ENCODE results near the gene RNASEH1. TPM values are rescaled to one million over a fixed set of nuclear protein-coding genes. Genes with fewer than 3 reads are reported as not detected.
"Not testable (repeated sequence)": the region's sequence is repeated elsewhere in the genome, so short reads cannot be mapped to it uniquely, and the experiment has no call there.

Gene RNASEH1
- total RNA-seq, 2 donors from 2014 or later, result 10.3 to 31.7 TPM

DNA sequence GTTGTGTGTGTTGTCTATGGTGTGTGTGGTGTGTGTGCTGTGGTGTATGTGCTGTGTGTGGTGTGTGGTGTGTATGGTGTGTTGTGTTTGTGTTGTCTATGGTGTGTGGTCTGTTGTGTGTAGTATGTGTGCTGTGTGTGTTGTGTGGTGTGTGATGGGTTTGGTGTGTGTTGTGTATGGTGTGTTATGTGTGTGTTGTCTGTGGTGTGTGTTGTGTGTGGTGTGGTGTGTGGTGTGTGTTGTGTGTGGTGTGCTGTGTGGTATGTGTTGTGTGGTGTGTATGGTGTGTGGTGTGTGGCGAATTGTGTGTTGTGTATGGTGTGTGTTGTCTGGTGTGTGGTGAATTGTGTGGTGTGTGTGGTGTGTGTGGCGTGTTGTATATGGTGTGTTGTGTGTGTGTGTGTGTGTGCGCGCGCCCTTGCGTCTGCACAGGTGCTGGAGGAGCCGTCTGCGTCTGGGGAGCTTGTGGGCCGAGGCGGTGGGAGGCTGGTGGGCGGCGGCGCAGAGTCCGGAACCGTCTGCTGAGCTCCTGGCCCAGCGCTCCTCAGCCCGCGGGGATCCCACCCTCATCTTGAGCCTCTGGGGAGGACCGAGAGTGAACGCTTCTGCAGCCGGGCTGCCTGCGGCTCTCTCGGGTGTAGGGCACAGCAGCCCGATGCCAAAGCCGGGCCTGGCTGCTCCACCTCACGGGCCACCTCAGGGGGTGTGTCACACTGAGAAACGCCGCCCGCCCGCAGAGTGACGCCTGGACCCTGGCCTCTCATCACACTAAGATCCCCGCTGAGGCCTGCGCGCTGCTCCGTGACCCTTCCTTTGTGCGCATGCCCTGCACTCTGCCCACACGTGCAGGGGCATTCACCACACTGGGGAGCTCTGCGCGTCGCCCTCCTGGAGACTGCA is 30.0 kb downstream of the RNASEH1 start:
- no peaks in the 10 kb centered on the region for H3K36me3 Mint-ChIP-seq (ENCODE audit: low read depth)
- H3K27me3 Mint-ChIP-seq, result no peaks in the 10 kb centered on the region
- H3K9me3 Mint-ChIP-seq, result no peaks in the 10 kb centered on the region
- H3K4me1 Mint-ChIP-seq, result no peaks in the 10 kb centered on the region
- no peak for ATAC-seq (replicated peaks)
- no peak overlapping the region for H3K4me3 Mint-ChIP-seq
- H3K27ac Mint-ChIP-seq, result no peak overlapping the region

DNA sequence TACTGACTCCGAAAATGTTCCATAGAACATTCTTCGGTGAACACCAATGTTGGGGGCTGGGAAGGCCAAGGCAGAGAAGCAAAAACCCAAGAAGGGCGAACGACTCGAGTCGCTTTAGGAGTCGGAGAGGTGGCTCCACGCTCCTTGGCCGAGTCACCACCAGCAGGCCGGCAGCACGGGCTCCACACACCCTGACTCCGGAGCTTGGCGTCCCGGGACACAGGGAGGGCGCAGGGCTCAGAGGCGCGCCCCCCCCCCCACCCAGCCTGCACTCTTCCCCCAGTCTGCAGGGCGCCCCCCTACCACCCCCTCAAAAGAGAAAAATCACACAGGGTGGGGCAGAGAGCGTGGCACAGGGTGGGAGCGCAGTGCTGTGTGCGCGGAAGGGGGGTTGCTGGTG is 31.3 kb downstream of the RNASEH1 start:
- H3K36me3 Mint-ChIP-seq (ENCODE audit: low read depth), result no peaks in the 10 kb centered on the region
- no peaks in the 10 kb centered on the region for H3K9me3 Mint-ChIP-seq
- no peak for ATAC-seq (replicated peaks)
- no peak overlapping the region for H3K4me3 Mint-ChIP-seq
- no peaks in the 10 kb centered on the region for H3K27me3 Mint-ChIP-seq
- peaks cover under 1% of the 10 kb centered on the region for H3K4me1 Mint-ChIP-seq
- H3K27ac Mint-ChIP-seq, result no peak overlapping the region

DNA sequence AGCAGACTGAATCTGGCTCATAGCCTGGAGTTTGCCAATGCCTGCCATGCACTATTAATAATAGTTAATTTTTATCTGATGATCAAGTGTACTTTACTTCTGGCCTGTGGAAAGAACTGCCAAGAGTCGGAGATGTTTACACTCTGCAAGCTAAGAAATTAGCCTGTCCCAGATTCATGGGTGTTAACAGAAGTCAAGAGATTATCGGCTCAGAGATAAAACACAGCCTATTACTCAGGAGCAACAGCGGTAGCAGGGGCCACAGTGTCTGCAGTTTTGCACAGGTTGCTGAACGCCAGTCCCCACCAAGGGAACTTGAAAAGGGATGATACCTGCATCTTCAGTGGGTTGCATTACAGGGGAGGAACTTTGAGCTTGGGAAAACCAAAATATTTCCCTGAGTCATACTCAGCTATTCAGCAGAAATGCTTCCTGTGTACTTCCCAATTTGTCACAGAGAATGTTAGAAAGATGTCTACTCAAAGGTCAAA is 34.5 kb downstream of the RNASEH1 start:
- Mint-ChIP-seq H3K27ac (no peak overlapping the region), H3K4me1 (peaks cover 18% of the 10 kb centered on the region), H3K9me3 (no peaks in the 10 kb centered on the region), H3K36me3 (ENCODE audit: low read depth) (peaks cover 5% of the 10 kb centered on the region), H3K4me3 (no peak overlapping the region), H3K27me3 (no peaks in the 10 kb centered on the region)
- ATAC-seq (replicated peaks), result no peak

DNA sequence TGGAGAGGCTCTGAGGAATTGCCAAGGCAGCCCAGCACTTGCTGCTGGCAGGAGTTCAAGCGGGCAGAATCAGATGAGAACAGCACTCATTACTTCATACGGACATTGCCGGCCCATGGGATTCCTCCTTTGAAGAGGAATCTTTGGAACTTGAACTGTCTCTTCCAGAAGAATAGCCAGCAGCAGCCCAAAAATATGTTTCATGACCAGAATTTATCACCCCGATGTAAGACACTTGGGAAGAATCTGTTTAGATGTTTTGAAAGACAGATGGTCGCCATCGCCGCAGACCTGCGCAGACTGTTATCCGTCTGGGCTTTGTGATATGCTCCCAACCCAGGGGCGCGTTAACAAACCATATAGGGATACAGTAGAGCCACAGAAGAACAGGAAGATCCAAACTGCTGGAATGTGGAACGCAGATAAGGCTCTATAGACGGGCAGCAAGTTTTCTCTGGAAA is 35.1 kb downstream of the RNASEH1 start:
- ATAC-seq (replicated peaks), result no peak
- Mint-ChIP-seq H3K9me3 (no peaks in the 10 kb centered on the region), H3K36me3 (ENCODE audit: low read depth) (peaks cover 6% of the 10 kb centered on the region), H3K4me3 (no peak overlapping the region), H3K27ac (no peak overlapping the region), H3K27me3 (no peaks in the 10 kb centered on the region), H3K4me1 (peaks cover 18% of the 10 kb centered on the region)

DNA sequence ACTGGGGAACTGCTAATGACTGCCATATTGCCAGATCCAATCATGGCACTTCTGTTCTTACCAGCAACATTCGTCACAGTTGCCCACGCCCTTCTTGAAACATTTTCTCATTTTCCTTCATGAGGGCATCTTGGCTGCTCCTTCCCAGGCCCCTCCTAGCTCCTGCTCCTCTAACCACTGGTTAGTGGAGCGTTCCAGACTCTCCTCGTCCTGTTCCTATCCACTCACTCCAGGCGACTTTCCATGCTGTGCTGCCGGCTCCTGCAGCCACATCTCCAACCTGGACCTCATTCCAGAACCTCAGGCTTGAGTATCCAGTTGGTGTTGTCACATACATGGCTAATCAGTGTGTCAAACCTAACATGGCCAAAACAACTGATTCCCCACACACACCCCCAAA is 37.5 kb downstream of the RNASEH1 start:
- ATAC-seq (replicated peaks), result no peak
- no peaks in the 10 kb centered on the region for H3K27me3 Mint-ChIP-seq
- H3K4me1 Mint-ChIP-seq, result peaks cover 18% of the 10 kb centered on the region
- peak overlapping the region; percentile 84 for H3K27ac Mint-ChIP-seq
- peaks cover 3% of the 10 kb centered on the region for H3K9me3 Mint-ChIP-seq
- H3K36me3 Mint-ChIP-seq (ENCODE audit: low read depth), result peaks cover 6% of the 10 kb centered on the region
- H3K4me3 Mint-ChIP-seq, result peak overlapping the region; percentile 84

DNA sequence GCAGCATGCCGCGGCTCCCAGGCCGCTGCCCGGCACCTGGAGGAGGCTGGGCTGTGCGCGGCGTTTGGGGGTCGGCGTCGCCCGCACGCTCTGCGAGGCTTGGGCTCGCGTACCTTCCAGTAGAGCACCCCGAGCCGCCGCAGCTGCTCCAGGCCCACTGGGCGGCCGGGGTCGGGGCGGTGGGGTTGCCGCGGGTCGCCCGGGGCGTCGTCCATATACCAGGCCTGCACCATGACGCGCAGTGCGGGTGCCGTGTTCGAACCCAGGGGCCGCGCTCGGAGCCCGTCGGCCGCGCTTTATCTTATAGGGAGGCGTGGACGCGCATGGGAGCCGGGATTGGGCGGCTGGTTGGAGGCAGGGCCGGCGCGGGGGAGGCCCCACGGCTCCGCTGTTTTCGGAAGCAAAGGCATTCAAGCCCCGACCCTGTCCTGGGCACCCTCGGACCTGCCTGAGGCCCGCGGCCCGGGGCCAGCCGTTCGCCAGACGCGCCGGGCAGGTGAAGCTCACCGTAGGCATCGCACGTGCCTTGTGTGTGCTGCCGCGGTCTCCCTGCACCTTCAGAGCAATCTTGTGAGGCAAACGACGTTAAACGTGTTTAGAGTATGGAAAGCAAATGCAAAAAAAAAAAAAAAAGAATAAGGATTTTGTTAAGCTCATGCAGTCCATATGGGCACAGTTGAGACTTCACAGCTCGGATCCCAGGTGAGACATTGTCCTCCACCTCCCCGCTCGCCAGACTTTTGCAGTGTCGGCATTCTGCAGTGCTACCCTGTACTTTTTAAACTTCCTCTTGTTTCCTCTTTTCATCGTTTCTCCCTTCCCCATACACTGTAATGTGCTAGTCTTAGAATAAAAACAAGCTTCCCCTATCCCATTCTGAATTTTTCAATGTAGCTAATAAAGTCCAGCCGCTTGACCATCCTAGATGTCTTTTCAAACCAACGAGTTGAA is 38.6 kb downstream of the RNASEH1 start, which contains the start of gene ADI1:
ADI1 (minus strand) TSS at position 277 of the 951 bp plus-strand sequence; CDS start at position 233, 44 bp downstream.
- peaks cover 4% of the 10 kb centered on the region for H3K9me3 Mint-ChIP-seq
- peak within 1 kb of the TSS; percentile 90 for H3K27ac Mint-ChIP-seq
- H3K27me3 Mint-ChIP-seq, result no peaks in the 10 kb centered on the region

DNA sequence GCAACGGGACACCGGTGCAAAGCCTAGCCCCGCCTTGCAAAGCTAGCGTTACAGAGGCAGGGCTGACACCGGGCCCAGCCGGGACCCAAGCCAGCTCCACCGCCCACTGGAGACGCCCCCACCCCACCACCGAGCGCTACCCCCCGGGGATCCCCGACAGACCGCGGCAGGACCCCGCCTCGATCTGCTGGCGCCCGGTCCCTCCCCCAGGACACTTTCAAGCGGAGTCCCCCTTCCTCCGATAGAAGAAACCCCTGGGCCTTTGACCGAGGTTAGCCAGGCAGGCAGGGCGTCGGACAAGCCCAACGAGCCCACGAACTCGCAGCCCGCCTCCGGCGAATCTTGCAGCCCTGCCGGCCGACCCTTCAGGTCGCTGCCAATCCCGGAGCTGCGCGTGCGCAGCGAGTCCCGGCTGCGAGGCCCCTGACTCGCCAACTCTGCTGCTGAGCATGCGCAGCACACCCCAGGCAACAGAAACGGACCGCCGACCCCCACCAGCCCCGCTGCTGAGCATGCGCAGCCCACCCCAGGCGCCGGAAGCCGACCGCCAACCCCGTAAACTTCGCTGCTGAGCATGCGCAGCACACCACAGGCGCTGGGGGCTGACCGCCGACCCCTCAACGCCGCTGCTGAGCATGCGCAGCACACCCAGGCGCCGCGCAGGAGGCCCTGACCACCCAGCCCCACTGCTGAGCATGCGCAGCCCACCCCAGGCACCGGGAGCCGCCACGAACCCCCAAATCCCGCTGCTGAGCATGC is 39.5 kb downstream of the RNASEH1 start:
- peak; percentile 78 for ATAC-seq (replicated peaks)
- Mint-ChIP-seq H3K27ac (peak overlapping the region; percentile 90), H3K9me3 (peaks cover 4% of the 10 kb centered on the region), H3K36me3 (ENCODE audit: low read depth) (peaks cover 16% of the 10 kb centered on the region), H3K4me3 (peak overlapping the region; percentile 84), H3K27me3 (no peaks in the 10 kb centered on the region), H3K4me1 (peaks cover 18% of the 10 kb centered on the region)

More for the DNA sequence above, 38.6 kb downstream of the RNASEH1 start, which contains the start of gene ADI1:
- Mint-ChIP-seq H3K36me3 (ENCODE audit: low read depth) (peaks cover 8% of the 10 kb centered on the region), H3K4me1 (peaks cover 18% of the 10 kb centered on the region), H3K4me3 (peak within 1 kb of the TSS; percentile 84)
- peak; percentile 84 for ATAC-seq (replicated peaks)

DNA sequence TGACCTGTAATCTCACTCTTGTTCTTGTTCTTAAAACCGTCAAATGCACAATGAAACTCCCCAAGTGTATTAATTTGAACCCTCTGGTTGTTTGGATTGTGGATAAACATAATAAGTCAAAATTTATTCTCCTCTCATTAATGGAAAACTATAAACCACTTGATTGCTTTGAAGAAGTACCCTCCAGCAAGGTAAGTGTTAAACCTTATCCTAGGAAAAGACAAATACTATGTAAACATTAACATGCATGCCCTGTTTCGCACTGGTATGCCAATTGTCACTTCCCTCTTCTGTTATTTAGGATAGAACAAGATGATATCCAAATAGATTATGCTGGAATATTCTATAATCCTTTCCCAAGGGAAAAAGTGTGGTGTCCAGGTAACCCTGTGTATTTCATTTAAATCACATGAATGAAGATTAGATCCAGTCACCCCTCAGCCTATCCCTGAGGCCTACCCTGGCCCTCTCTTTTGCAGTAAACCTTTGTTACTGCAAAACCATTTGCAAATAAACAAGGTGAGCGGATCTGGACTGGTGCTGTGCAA is 40.1 kb downstream of the RNASEH1 start:
- peaks cover 4% of the 10 kb centered on the region for H3K9me3 Mint-ChIP-seq
- H3K4me1 Mint-ChIP-seq, result peaks cover 18% of the 10 kb centered on the region

DNA sequence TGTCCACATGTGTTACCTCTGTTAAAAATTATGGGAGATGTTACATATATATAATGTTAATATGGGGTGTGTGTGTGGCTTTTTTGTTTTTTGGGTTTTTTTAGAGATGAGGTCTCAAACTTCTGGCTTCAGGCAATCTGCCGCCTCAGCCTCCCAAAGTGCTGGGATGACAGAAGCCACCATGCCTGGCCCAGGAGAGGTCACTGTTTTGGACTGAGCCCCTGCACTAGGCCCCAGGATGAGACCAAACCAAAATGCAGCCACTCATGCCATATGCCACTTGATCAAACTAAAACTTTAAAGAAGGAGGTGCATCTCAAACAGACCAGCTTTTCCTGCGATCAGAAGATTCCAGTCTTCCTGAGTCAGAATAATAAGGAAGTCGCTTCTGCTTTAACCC is 41.3 kb downstream of the RNASEH1 start:
- H3K4me3 Mint-ChIP-seq, result no peak overlapping the region
- peaks cover 17% of the 10 kb centered on the region for H3K4me1 Mint-ChIP-seq
- peaks cover 4% of the 10 kb centered on the region for H3K9me3 Mint-ChIP-seq
- H3K27ac Mint-ChIP-seq, result no peak overlapping the region
- no peaks in the 10 kb centered on the region for H3K27me3 Mint-ChIP-seq
- ATAC-seq (replicated peaks), result no peak
- peaks cover 35% of the 10 kb centered on the region for H3K36me3 Mint-ChIP-seq (ENCODE audit: low read depth)

More for the DNA sequence above, 40.1 kb downstream of the RNASEH1 start:
- H3K27me3 Mint-ChIP-seq, result no peaks in the 10 kb centered on the region
- peak overlapping the region; percentile 90 for H3K27ac Mint-ChIP-seq
- peak overlapping the region; percentile 84 for H3K4me3 Mint-ChIP-seq
- H3K36me3 Mint-ChIP-seq (ENCODE audit: low read depth), result peaks cover 23% of the 10 kb centered on the region
- ATAC-seq (replicated peaks), result no peak

DNA sequence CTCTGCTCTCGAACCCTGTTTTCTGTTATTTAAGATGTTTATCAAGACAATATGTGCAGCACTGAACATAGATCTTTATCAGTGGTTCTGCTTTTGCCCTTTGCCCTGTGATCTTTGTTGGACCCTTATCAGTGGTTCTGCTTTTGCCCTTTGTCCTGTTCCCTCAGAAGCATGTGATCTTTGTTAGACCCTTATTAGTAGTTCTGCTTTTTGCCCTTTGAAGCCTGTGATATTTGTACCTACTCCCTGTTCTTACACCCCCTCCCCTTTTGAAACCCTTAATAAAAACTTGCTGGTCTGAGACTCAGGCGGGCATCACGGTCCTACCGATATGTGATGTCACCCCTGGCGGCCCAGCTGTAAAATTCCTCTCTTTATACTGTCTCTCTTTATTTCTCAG is 42.7 kb downstream of the RNASEH1 start:
- not testable (repeated sequence) for H3K27me3 Mint-ChIP-seq; H3K9me3 Mint-ChIP-seq; ATAC-seq (replicated peaks); H3K4me3 Mint-ChIP-seq; H3K4me1 Mint-ChIP-seq
- Mint-ChIP-seq H3K27ac (peak overlapping the region; percentile 30), H3K36me3 (ENCODE audit: low read depth) (peaks cover 49% of the 10 kb centered on the region)

DNA sequence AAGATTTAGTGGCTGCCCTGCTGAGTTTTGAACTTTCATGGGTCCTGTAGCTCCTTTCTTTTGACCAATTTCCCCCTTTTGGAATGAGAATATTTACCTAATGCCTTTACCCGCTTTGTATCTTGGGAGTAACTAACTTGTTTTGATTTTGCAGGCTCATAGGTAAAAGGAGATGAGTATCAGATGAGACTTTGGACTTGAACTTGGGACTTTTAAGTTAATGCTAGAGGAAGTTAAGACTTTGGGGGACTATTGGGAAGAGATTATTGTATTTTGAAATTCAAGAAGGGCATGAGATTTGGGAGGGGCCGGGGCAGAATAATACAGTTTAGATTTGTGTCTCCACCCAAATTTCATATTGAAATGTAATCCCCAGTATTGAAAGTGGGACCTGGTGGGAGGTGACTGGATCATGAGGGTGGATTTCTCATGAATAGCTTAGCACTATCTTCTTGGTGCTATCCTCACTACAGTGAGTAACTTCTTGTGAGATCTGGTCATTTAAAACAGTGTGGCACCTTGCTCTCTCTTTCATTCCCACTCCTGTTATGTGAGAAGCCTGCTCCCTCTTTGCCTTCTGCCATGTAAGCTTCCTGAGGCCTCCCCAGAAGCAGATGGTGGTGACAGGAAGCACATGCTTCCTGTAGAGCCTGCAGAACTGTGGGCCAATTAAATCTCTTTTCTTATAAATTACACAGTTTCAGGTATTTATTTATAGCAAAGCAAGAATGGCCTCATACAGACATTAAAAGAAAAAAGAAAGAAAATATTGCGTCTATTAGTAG is 44.9 kb downstream of the RNASEH1 start:
- Mint-ChIP-seq H3K4me3 (no peak overlapping the region), H3K27me3 (no peaks in the 10 kb centered on the region), H3K9me3 (peaks cover 4% of the 10 kb centered on the region), H3K27ac (no peak overlapping the region), H3K36me3 (ENCODE audit: low read depth) (peaks cover 61% of the 10 kb centered on the region), H3K4me1 (no peaks in the 10 kb centered on the region)
- ATAC-seq (replicated peaks), result no peak

DNA sequence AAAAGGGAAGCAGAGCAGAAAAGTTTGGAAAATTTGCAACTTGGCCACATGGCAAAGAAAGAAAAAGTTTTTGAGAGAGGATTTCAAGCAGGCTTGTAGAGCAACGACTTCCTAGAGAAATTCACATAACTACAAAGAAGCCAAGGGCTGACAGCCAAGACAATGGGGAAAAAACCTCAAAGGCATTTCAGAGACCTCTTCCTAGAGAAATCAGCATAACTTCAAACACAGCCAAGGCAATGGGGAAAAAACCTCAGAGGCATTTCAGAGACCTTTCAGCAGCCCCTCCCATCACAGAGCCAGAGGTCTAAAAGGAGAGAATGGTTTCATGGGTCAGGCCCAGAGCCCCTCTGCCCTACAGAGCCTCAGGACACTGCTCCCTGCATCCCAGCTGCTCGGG is 46.0 kb downstream of the RNASEH1 start:
- H3K9me3 Mint-ChIP-seq, result peaks cover 4% of the 10 kb centered on the region
- ATAC-seq (replicated peaks), result no peak

DNA sequence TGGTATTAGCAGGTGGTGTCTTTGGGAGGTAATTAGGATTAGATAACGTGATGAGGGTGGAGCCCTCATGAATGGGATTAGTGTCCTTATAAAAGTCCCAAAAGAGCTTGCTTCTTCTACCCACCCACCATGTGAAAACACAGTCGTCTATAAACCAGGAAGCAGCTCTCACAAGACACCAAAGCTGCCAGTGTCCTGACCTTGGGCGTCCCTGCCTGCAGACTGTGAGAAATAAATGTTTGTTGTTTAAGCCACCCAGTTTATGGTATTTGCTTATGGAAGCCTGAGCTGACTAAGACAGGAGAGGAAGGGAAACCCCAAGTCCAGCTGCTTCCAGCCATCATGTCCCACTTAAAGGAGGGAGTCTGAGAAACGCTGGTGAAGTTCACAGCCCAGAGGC is 52.4 kb downstream of the RNASEH1 start:
- H3K9me3 Mint-ChIP-seq, result no peaks in the 10 kb centered on the region

More for the DNA sequence above, 46.0 kb downstream of the RNASEH1 start:
- Mint-ChIP-seq H3K4me3 (no peak overlapping the region), H3K4me1 (no peaks in the 10 kb centered on the region), H3K27ac (no peak overlapping the region), H3K27me3 (no peaks in the 10 kb centered on the region), H3K36me3 (ENCODE audit: low read depth) (peaks cover 73% of the 10 kb centered on the region)

More for the DNA sequence above, 52.4 kb downstream of the RNASEH1 start:
- Mint-ChIP-seq H3K4me1 (peaks cover 10% of the 10 kb centered on the region), H3K4me3 (no peak overlapping the region), H3K27ac (no peak overlapping the region), H3K36me3 (ENCODE audit: low read depth) (peaks cover 89% of the 10 kb centered on the region), H3K27me3 (no peaks in the 10 kb centered on the region)
- ATAC-seq (replicated peaks), result no peak
